Non-pigmented ciliary epithelial cell (primary cell): ENCODE data around the gene TCF7L2.
"Not testable (repeated sequence)": the region's sequence is repeated elsewhere in the genome, so short reads cannot be mapped to it uniquely, and the experiment has no call there.

ENCODE experiments used
- DNase-seq: peaks from one replicate; pipeline ENCODE4 v3.0.0-alpha.2; 2010; ENCODE audit warnings: low read depth

Gene TCF7L2

DNA sequence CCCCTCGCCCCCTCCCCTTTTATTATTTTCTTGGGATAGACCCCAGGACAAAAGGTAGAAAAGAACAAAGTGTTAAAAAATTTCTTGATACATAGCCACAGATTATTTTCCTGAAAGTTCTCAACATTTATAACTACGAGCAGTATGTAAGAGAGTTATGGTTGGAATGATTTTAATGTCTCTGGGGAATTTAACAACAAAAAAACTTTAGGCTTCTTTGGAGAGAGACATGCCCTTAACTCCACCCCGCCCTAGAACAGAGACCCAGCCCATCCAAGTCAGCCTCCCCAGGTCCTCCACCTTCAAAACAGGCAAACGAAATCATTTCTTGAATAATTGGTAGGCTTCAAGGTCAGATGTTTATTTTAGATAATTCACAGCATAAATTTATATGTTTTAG, 97.1 kb downstream of the TCF7L2 start:
- DNase-seq, result no peak

DNA sequence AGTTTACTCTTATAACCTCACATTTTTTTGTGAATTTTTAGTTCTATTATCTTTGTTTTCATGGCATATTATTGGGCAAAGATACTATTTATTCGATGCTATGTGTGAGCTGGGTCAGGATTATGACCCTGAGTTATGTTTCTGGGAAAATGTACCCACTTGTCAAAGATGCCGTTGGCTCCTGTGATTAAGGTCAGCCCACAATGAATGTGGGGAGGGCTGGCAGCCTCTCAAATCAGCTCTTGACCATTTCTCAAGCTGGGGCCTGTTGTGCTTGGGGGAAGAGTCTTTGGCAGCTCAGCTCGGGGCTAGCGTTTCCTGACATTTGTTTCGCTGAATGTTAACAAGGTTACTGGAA, 97.5 kb downstream of the TCF7L2 start:
- no peak for DNase-seq

DNA sequence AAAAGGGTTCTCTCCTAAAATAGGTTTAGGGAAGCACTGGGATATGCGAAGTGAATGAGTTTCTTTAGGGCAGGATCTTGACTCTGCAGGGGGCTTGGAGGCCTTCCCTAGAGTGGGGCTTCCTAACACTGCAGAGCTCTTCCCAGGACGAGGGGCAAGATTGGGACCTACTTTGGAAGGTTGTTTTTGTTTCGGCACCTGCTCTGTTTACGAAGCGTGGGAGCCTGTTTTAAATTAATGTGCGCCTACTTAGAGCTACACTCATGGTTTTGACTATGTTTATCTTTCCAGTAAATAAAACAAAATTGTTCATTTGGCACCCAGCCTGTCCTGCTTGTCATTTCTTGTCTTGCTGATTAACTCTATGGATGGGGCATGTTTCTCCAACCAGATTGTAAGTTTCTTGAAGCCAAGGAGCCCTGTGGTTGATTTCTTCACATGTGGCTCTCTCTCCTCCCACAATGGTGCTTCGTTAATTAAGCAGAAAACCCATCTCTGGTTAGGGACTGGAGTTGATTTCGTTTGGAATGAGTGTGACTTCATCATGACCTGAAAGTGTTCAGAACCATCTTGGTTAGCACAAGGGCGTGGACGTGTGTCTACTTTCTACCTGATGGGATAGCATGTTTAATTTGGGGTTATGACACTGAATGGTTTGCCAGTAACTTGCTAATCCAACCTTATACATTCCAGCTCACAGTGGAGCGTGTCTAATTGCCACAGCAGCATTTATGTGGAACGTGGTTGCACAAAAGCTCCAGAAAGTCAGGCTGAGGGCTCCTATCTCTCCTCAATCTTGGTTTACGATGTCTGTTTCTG, 98.1 kb downstream of the TCF7L2 start:
- DNase-seq, result no peak

DNA sequence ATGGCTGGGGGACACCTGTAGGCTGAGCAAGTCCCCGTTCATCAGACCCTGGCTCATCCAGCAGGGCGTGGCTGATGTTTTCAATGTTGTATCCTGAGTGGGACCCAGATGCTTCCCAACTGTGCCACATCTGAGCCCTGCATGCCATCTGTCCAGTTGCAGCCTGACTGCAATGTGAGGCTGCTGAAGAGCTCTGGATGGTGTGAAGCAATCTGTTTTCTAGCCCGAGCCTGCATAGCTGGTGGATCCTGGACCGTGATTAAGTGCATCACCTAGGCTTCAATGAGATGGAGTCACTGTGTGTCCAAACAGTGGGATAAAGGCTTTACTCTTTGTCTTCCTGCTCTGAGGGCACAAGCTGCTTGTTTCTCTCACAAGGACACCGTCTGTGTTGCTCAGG, 99.8 kb downstream of the TCF7L2 start:
- no peak for DNase-seq

DNA sequence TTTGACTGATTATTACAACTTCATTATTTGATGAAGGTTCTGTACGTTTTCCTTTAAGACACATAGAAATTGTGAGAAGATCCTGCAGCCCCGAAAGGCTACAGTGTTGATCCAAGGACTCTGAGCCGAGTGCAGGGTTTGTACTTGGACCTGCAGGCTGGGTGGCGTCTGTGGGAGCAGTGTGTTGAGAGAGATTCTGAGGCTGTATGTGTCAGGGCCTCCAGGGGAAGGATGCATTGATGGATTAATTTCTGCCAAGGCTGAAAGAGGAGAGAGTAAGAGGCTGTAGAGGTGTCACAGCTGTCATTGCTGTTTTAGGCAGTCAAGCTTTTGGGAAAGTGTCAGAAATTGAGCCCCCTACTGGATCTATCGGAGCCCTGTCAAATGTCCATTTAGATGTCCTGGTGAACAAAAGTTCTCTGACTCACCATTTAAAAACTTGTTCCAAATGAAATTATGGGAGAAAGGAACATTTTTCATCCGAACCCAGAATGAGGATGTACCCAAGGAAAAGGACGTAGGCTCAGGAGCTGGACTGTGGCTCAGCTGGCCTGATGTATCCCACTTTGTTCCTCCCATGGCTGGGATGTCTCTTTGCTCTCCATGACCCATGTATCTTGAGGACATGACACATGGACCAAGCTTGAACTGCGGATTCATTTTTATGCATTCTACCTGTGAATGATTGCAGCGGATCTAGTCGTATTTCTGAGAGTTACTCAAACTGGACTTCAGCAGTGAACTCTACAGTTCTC, 102.2 kb downstream of the TCF7L2 start:
- no peak for DNase-seq

DNA sequence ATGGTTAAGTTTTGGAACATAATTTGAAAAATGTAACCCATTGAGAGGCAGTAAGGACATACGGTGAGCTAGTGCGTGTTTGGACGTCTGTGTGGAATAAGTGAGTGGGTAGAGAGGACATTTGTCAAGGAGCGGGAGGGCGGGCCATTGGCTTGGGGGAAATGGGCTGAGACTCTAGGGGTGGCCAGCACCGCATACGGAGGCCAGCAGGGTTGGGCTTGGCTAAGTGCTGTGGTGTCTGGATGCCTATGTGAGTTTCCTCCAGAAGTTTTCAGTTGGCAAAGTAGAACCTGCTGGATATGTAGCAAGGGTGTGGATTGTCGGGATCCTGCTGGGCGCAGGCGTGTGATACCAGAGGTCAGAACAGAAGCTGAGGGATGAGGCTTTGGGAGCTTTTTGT, 103.0 kb downstream of the TCF7L2 start:
- DNase-seq, result no peak

GRCh38 chr10:113053881-113054280, 103.8 kb downstream of the TCF7L2 start:
- no peak for DNase-seq

GRCh38 chr10:113055458-113055857, 105.4 kb downstream of the TCF7L2 start:
- no peak for DNase-seq

DNA sequence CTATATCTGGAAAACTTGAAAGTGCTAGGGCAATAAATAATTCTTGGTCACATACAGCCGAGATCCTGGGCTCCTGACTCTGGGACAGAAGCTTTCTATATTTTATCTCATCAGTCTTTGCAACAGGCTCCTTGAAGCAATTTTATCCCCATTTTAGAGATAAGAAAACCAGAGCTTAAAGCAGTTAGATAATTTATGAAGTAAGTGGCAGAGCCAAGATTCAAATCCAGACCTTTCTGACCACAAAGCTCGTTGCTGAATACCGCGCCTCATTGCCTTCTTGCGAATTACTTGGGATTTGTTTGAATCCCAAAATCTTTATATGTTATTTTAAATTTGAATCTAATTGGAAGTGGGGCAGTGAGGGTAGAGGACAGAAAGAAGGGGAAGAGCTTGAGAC, 106.0 kb downstream of the TCF7L2 start:
- DNase-seq, result no peak

- peak; percentile 37 for DNase-seq
These were observed 106.5 kb downstream of the TCF7L2 start for GRCh38 chr10:113056441-113057021.

- no peak for DNase-seq
These were observed 108.0 kb downstream of the TCF7L2 start for GRCh38 chr10:113057948-113058522.

DNA sequence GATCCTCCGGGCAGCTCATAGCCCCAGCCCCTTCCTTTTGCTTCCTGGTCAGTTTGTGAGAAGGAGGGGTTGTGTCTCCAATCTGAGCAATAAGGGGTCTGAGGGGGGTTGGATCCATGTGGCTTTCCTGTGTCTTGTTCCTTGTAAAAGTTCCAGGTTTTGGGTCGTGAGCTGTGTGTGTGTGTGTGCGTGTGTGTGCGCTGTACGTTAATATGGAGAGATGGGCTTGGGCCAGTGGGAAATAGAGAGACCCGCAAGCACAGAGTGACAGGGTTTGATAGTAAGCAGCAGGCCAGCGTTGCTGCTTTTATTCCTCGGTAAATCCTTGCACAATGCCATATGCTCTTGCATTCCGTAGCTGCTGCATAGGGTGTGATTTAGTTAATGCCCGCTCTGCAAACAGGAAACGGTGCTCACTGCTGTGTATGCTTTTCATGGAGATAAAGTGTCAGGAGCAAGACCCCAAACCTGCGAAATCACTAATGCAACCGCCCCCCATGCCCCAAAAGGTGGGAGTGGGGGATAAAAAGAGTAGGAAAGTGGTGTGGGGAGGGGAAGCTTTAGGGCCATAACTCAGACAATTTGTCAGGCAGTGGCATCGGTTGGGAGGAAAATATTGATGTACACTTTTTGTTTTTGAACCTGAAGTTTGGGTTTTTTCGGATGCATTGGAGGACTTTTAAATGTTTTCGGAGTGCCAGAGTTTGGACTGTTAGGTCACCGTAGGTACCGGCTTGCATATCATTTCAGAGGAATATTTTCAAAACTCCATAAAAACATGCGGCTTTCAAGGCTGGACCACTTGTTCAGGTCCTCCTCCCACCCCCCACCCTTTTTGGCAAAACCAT, 108.7 kb downstream of the TCF7L2 start:
- DNase-seq, result no peak

- no peak for DNase-seq
These were observed 109.3 kb downstream of the TCF7L2 start for GRCh38 chr10:113059371-113059780.

- DNase-seq, result no peak
These were observed 110.4 kb downstream of the TCF7L2 start for GRCh38 chr10:113060201-113061053.

DNA sequence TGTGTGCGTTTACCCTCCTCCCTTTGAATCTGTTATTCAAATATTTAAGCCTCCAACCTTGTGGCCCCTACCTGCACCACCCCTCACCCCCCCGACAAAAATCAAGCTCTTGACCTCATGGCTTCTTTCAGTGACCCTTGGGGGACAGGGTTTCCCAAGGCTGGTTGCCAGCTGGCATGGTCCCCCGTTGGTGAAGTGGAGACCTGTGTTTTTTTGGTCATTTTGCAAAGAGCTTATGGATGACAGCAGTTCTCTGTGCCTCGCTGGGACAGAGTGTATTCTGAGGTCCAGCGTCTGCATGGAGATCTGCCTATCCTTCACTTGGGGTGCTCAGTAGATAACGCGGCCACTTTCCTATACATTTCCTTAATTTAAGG, 111.0 kb downstream of the TCF7L2 start:
- no peak for DNase-seq

DNA sequence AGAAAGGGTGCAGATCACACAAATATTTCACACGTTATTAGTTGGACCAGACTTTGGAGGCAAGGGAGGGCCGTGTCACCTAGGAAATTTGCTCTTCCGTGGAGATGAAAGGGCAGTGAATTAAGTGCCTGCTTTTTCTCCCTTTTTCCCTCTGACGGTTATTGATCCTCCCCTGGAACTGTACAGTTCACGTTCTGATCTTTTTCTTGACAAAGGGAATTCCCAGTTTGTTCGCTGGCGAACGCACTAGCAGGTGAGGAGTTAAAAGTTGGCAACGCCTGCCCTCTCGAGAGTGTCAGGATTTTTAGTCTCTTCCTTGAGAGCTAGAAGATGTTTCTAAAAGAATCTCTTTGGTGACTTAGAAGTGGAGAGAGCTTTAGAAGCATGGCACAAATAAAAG, 111.5 kb downstream of the TCF7L2 start:
- no peak for DNase-seq

- DNase-seq, result no peak
These were observed 113.3 kb downstream of the TCF7L2 start for GRCh38 chr10:113063043-113063967.

GRCh38 chr10:113064039-113064438, 114.0 kb downstream of the TCF7L2 start:
- DNase-seq, result no peak

- DNase-seq, result not testable (repeated sequence)
These were observed 116.1 kb downstream of the TCF7L2 start for GRCh38 chr10:113066120-113066519.
